Dendritic cell treated with granulocyte-macrophage colony-stimulating factor and Interleukin-4, amounts not matched to agents 40 ng/mL and 50 ng/mL, for 4 days (primary cell): Measurements from ENCODE around the gene PARVG.

Experiments used
- H3K27ac Mint-ChIP-seq: one replicate; pipeline ENCODE4 v1.8.0; 2022; ENCODE audit warnings: mild to moderate bottlenecking, mixed read lengths
- H3K27me3 Mint-ChIP-seq: one replicate; pipeline ENCODE4 v1.8.0; 2022; ENCODE audit warnings: mild to moderate bottlenecking, mixed read lengths
- H3K36me3 Mint-ChIP-seq: one replicate; pipeline ENCODE4 v1.8.0; 2022; ENCODE audit warnings: low read depth, mixed read lengths
- H3K4me1 Mint-ChIP-seq: one replicate; pipeline ENCODE4 v1.8.0; 2022; ENCODE audit warnings: low read depth, mixed read lengths
- H3K4me3 Mint-ChIP-seq: one replicate; pipeline ENCODE4 v1.8.0; 2022; ENCODE audit warnings: mild to moderate bottlenecking, moderate library complexity, mixed read lengths
- H3K9me3 Mint-ChIP-seq: one replicate; pipeline ENCODE4 v1.8.0; 2022; ENCODE audit warnings: mixed read lengths
- intact Hi-C: fragments of 100-400 bp; cut with micrococcal nuclease; formaldehyde crosslinking; loops from one replicate; pipeline ENCODE4 v1.15.0; 2022

Gene PARVG

GRCh38 chr22:44246615-44247326 lies 66.0 kb downstream of the PARVG start:
- no peak overlapping the region for H3K4me3 Mint-ChIP-seq
- peaks cover 21% of the 10 kb centered on the region for H3K9me3 Mint-ChIP-seq
- H3K27ac Mint-ChIP-seq: no peak overlapping the region
- intact Hi-C loops: no loop called here
- H3K36me3 Mint-ChIP-seq: no peaks in the 10 kb centered on the region
- peaks cover 7% of the 10 kb centered on the region for H3K27me3 Mint-ChIP-seq
- no peaks in the 10 kb centered on the region for H3K4me1 Mint-ChIP-seq

GRCh38 chr22:44247346-44247745 lies 66.6 kb downstream of the PARVG start:
- H3K9me3 Mint-ChIP-seq: peaks cover 21% of the 10 kb centered on the region
- H3K36me3 Mint-ChIP-seq: no peaks in the 10 kb centered on the region
- intact Hi-C loops: no loop called here
- no peaks in the 10 kb centered on the region for H3K4me1 Mint-ChIP-seq
- no peak overlapping the region for H3K27ac Mint-ChIP-seq
- H3K27me3 Mint-ChIP-seq: peaks cover 10% of the 10 kb centered on the region
- H3K4me3 Mint-ChIP-seq: no peak overlapping the region

- H3K36me3 Mint-ChIP-seq: no peaks in the 10 kb centered on the region
Measured at GRCh38 chr22:44247923-44248892, 67.5 kb downstream of the PARVG start.

GRCh38 chr22:44248926-44249325 lies 68.2 kb downstream of the PARVG start:
- Mint-ChIP-seq H3K27me3 (peaks cover 10% of the 10 kb centered on the region), H3K36me3 (no peaks in the 10 kb centered on the region), H3K9me3 (peaks cover 21% of the 10 kb centered on the region), H3K27ac (no peak overlapping the region), H3K4me1 (no peaks in the 10 kb centered on the region), H3K4me3 (no peak overlapping the region)
- intact Hi-C loops: no loop called here

More at GRCh38 chr22:44247923-44248892, 67.5 kb downstream of the PARVG start:
- H3K4me1 Mint-ChIP-seq: no peaks in the 10 kb centered on the region
- peaks cover 21% of the 10 kb centered on the region for H3K9me3 Mint-ChIP-seq
- H3K27me3 Mint-ChIP-seq: peaks cover 12% of the 10 kb centered on the region
- H3K27ac Mint-ChIP-seq: no peak overlapping the region
- no peak overlapping the region for H3K4me3 Mint-ChIP-seq
- intact Hi-C loops: no loop called here

GRCh38 chr22:44249376-44250147 lies 68.8 kb downstream of the PARVG start:
- Mint-ChIP-seq H3K9me3 (peaks cover 21% of the 10 kb centered on the region), H3K27ac (no peak overlapping the region), H3K4me1 (no peaks in the 10 kb centered on the region), H3K36me3 (no peaks in the 10 kb centered on the region), H3K4me3 (no peak overlapping the region), H3K27me3 (peaks cover 7% of the 10 kb centered on the region)
- intact Hi-C loops: no loop called here

- H3K4me1 Mint-ChIP-seq: no peaks in the 10 kb centered on the region
- H3K36me3 Mint-ChIP-seq: no peaks in the 10 kb centered on the region
- intact Hi-C loops: no loop called here
- no peak overlapping the region for H3K4me3 Mint-ChIP-seq
- H3K27ac Mint-ChIP-seq: no peak overlapping the region
- peaks cover 23% of the 10 kb centered on the region for H3K27me3 Mint-ChIP-seq
- H3K9me3 Mint-ChIP-seq: peaks cover 10% of the 10 kb centered on the region
Measured at GRCh38 chr22:44254811-44255210, 74.1 kb downstream of the PARVG start.

- H3K27ac Mint-ChIP-seq: no peak overlapping the region
- H3K4me3 Mint-ChIP-seq: no peak overlapping the region
- H3K36me3 Mint-ChIP-seq: no peaks in the 10 kb centered on the region
- no peaks in the 10 kb centered on the region for H3K9me3 Mint-ChIP-seq
- H3K27me3 Mint-ChIP-seq: peaks cover 23% of the 10 kb centered on the region
- no peaks in the 10 kb centered on the region for H3K4me1 Mint-ChIP-seq
- intact Hi-C loops: no loop called here
Measured at GRCh38 chr22:44256085-44256484, 75.4 kb downstream of the PARVG start.

- Mint-ChIP-seq H3K4me1 (no peaks in the 10 kb centered on the region), H3K36me3 (no peaks in the 10 kb centered on the region), H3K27ac (no peak overlapping the region), H3K4me3 (no peak overlapping the region), H3K9me3 (no peaks in the 10 kb centered on the region), H3K27me3 (peaks cover 23% of the 10 kb centered on the region)
- intact Hi-C loops: no loop called here
Measured at GRCh38 chr22:44256556-44257485, 76.1 kb downstream of the PARVG start.
